Gastroesophageal sphincter (tissue), 3 donors: Measurements from ENCODE around the gene SLC6A19.

Experiments
- EP300 ChIP-seq: sonication (generic); formaldehyde crosslinking; IDR thresholded peaks from one replicate; pipeline ENCODE4 v1.6.1; 2017; ENCODE audit warnings: antibody characterized with exemption, mild to moderate bottlenecking
- POLR2A ChIP-seq, 2 donors: fragments of 450-650 bp; IDR thresholded peaks; one replicate each; pipeline ENCODE4 v1.6.1; 2017; ENCODE audit warnings: antibody characterized with exemption in 2 of 2, mild to moderate bottlenecking in 2 of 2, moderate library complexity in 1 of 2
- POLR2AphosphoS5 ChIP-seq: sonication (generic); formaldehyde crosslinking; IDR thresholded peaks from one replicate; pipeline ENCODE4 v1.6.1; 2017; ENCODE audit warnings: antibody characterized with exemption
- TF ChIP-seq, protein P1 (sequence below), 4 experiments: fragments of 200-600 bp in 2 of 4; fragments of 450-650 bp in 2 of 4; sonication (generic) in 1 of 4; IDR thresholded peaks; one replicate each; pipeline ENCODE4 v1.5.1; 2017 to 2019; ENCODE audit warnings: antibody characterized with exemption in 4 of 4, mild to moderate bottlenecking in 2 of 4, moderate library complexity in 2 of 4

DNA sequence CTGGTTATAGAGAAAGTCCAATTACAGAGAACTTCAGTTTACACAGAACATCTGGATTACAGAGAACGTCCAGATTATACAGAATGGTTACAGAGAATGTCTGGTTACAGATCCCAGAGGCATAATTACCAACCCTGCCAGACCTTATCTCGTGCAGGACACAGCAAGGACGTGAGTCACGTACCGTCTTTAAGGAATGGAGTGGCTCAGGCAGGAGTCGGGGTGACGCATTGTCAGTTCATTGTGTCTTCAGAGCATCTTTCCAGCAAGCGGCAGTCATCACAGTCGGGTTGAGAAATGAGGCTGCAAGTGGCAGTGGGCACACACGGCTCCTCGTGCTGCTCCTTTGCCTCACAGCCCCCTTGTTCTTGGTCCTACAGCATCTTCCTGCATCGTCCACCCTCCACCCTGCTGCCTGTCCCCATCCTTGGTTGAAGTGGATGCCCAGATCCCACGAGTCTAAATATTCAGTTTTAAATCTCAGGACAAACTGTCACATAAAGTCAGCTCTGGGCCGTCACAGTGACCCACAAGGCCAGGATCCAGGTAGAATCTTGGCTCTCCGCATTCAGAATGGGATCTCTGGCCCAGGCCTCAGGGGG, 30.0 kb upstream of the SLC6A19 start:
- TF ChIP-seq, protein P1, sequence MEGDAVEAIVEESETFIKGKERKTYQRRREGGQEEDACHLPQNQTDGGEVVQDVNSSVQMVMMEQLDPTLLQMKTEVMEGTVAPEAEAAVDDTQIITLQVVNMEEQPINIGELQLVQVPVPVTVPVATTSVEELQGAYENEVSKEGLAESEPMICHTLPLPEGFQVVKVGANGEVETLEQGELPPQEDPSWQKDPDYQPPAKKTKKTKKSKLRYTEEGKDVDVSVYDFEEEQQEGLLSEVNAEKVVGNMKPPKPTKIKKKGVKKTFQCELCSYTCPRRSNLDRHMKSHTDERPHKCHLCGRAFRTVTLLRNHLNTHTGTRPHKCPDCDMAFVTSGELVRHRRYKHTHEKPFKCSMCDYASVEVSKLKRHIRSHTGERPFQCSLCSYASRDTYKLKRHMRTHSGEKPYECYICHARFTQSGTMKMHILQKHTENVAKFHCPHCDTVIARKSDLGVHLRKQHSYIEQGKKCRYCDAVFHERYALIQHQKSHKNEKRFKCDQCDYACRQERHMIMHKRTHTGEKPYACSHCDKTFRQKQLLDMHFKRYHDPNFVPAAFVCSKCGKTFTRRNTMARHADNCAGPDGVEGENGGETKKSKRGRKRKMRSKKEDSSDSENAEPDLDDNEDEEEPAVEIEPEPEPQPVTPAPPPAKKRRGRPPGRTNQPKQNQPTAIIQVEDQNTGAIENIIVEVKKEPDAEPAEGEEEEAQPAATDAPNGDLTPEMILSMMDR (IDR thresholded peaks at IDR 0.05), result no peak
- TF ChIP-seq POLR2AphosphoS5, result no peak
- no peak for TF ChIP-seq POLR2A (IDR thresholded peaks at IDR 0.05)
- TF ChIP-seq EP300, result no peak
